Esophagus (tissue), 2 donors: ENCODE data around the gene ME3. TPM values are rescaled to one million over a fixed set of nuclear protein-coding genes. Genes with fewer than 3 reads are reported as not detected.

Experiments
- polyA plus RNA-seq, 2 donors: library from polyadenylated mRNA; stranded (reverse); fragments of 200-250 nt; gene quantifications; one replicate each; pipeline ENCODE4 v1.2.3, GENCODE V29; 2013
- donor health status: healthy with polysubstance abuse.
- donor health status: Bipolar disorder and iron deficiency.

ME3 gene
- polyA plus RNA-seq, 2 donors = 3.0 to 4.5 TPM

Other genes starting within 250 kb of the ME3 start
- gene PRSS23, start 127.9 kb upstream of the ME3 start, polyA plus RNA-seq = 1 to 10 TPM; 1.2 to 5.3 TPM